Suprapubic skin (tissue), 4 donors: ENCODE data around the gene PHACTR4. TPM values are rescaled to one million over a fixed set of nuclear protein-coding genes. Genes with fewer than 3 reads are reported as not detected.
"Not testable (repeated sequence)": the region's sequence is repeated elsewhere in the genome, so short reads cannot be mapped to it uniquely, and the experiment has no call there.

ENCODE experiments used
- DNase-seq, 2 donors: peaks; one replicate each; pipeline ENCODE4 v3.0.0-alpha.2; 2019; ENCODE audit warnings: low spot score in 2 of 2
- H3K27ac ChIP-seq: fragments of 200-600 bp; sonication (generic); one replicate; pipeline ENCODE4 v1.5.1; 2019
- H3K27me3 ChIP-seq: fragments of 200-600 bp; sonication (generic); one replicate; pipeline ENCODE4 v1.5.1; 2019
- H3K36me3 ChIP-seq: fragments of 200-600 bp; sonication (generic); one replicate; pipeline ENCODE4 v1.5.1; 2019
- H3K4me1 ChIP-seq: fragments of 200-600 bp; sonication (generic); one replicate; pipeline ENCODE4 v1.5.1; 2019
- H3K4me3 ChIP-seq: fragments of 200-600 bp; sonication (generic); one replicate; pipeline ENCODE4 v1.5.1; 2019; ENCODE audit warnings: mild to moderate bottlenecking
- H3K9me3 ChIP-seq: fragments of 200-600 bp; sonication (generic); one replicate; pipeline ENCODE4 v1.5.1; 2019
- CTCF ChIP-seq, 2 donors: fragments of 200-600 bp in 1 of 2; fragments of 450-650 bp in 1 of 2; sonication (generic) in 1 of 2; IDR thresholded peaks; one replicate each; pipeline ENCODE4 v1.5.1; 2016 to 2019; ENCODE audit warnings: antibody characterized with exemption in 2 of 2, mild to moderate bottlenecking in 1 of 2, moderate library complexity in 1 of 2
- EP300 ChIP-seq: sonication (generic); formaldehyde crosslinking; IDR thresholded peaks from one replicate; pipeline ENCODE4 v1.6.1; 2017; ENCODE audit warnings: antibody characterized with exemption
- POLR2A ChIP-seq, 2 donors: fragments of 450-650 bp; IDR thresholded peaks; one replicate each; pipeline ENCODE4 v1.6.1; 2017; ENCODE audit warnings: antibody characterized with exemption in 2 of 2, mild to moderate bottlenecking in 2 of 2, moderate library complexity in 2 of 2
- POLR2AphosphoS5 ChIP-seq, 3 donors: sonication (generic); formaldehyde crosslinking; IDR thresholded peaks; one replicate each; pipeline ENCODE4 v1.6.1; 2017; ENCODE audit warnings: antibody characterized with exemption in 3 of 3
- WGBS: methylation state at CpG from one replicate; pipeline ENCODE4 v1.1.5; 2018; 5-methylcytosine and 5-hydroxymethylcytosine counted together
- total RNA-seq, 4 donors: library from RNA; depleted of rRNA; stranded (reverse); fragments of >200 nt; gene quantifications; one replicate each; pipeline ENCODE4 v1.1.0, GENCODE V29; 2016

PHACTR4 gene
- total RNA-seq, 4 donors from 2014 or later, result 29.0 to 64.2 (median 47.5) TPM

GRCh38 chr1:28457678-28458077 lies 88.1 kb downstream of the PHACTR4 start:
- Histone ChIP-seq H3K9me3 (no peaks in the 10 kb centered on the region), H3K36me3 (peaks cover 27% of the 10 kb centered on the region), H3K4me1 (peaks cover 9% of the 10 kb centered on the region), H3K27ac (no peak overlapping the region), H3K27me3 (no peaks in the 10 kb centered on the region), H3K4me3 (no peak overlapping the region)
- 82% methylated on average over 1 of the region's 1 CpG for WGBS
- DNase-seq, result no peak
- TF ChIP-seq POLR2A (IDR thresholded peaks at IDR 0.05) (no peak), CTCF (IDR thresholded peaks at IDR 0.05) (no peak)

GRCh38 chr1:28458237-28459228 lies 89.0 kb downstream of the PHACTR4 start:
- DNase-seq, result no peak
- TF ChIP-seq CTCF (IDR thresholded peaks at IDR 0.05) (no peak), POLR2AphosphoS5 (IDR thresholded peaks at IDR 0.05) (no peak), POLR2A (IDR thresholded peaks at IDR 0.05) (no peak), EP300 (no peak)
- Histone ChIP-seq H3K36me3 (peaks cover 32% of the 10 kb centered on the region), H3K27me3 (no peaks in the 10 kb centered on the region), H3K4me1 (peaks cover 9% of the 10 kb centered on the region), H3K4me3 (no peak overlapping the region), H3K9me3 (no peaks in the 10 kb centered on the region), H3K27ac (no peak overlapping the region)
- WGBS, result 86% methylated on average over 7 of the region's 7 CpGs

GRCh38 chr1:28466226-28466778 lies 96.8 kb downstream of the PHACTR4 start:
- Histone ChIP-seq H3K9me3 (no peaks in the 10 kb centered on the region), H3K36me3 (peaks cover 47% of the 10 kb centered on the region)
- 91% methylated on average over 3 of the region's 3 CpGs for WGBS

GRCh38 chr1:28470146-28470545 lies 100.6 kb downstream of the PHACTR4 start:
- Histone ChIP-seq H3K27ac (no peak overlapping the region), H3K4me3 (no peak overlapping the region), H3K27me3 (no peaks in the 10 kb centered on the region), H3K4me1 (no peaks in the 10 kb centered on the region), H3K36me3 (peaks cover 52% of the 10 kb centered on the region), H3K9me3 (no peaks in the 10 kb centered on the region)
- 92% methylated on average over 2 of the region's 2 CpGs for WGBS
- TF ChIP-seq POLR2A (IDR thresholded peaks at IDR 0.05), result no peak
- TF ChIP-seq CTCF (IDR thresholded peaks at IDR 0.05), result no peak
- no peak for TF ChIP-seq POLR2AphosphoS5 (IDR thresholded peaks at IDR 0.05)
- no peak for TF ChIP-seq EP300
- no peak for DNase-seq

More at GRCh38 chr1:28466226-28466778, 96.8 kb downstream of the PHACTR4 start:
- no peak for DNase-seq
- Histone ChIP-seq H3K27ac (no peak overlapping the region), H3K4me1 (no peaks in the 10 kb centered on the region), H3K27me3 (no peaks in the 10 kb centered on the region), H3K4me3 (no peak overlapping the region)
- TF ChIP-seq POLR2A (IDR thresholded peaks at IDR 0.05), result no peak
- no peak for TF ChIP-seq EP300

- not testable (repeated sequence) for H3K4me1 ChIP-seq, DNase-seq, H3K4me3 ChIP-seq, H3K27me3 ChIP-seq, H3K9me3 ChIP-seq, H3K27ac ChIP-seq
- peaks cover 85% of the 10 kb centered on the region for H3K36me3 ChIP-seq
- WGBS, result 91% methylated on average over 13 of the region's 13 CpGs
Measured at GRCh38 chr1:28479497-28479896, 110.0 kb downstream of the PHACTR4 start.

GRCh38 chr1:28480308-28480707 lies 110.8 kb downstream of the PHACTR4 start:
- no peak for DNase-seq

More at GRCh38 chr1:28480308-28480707, 110.8 kb downstream of the PHACTR4 start:
- no peak for TF ChIP-seq EP300
- TF ChIP-seq CTCF (IDR thresholded peaks at IDR 0.05), result no peak
- no peak for TF ChIP-seq POLR2A (IDR thresholded peaks at IDR 0.05)
- TF ChIP-seq POLR2AphosphoS5 (IDR thresholded peaks at IDR 0.05), result no peak
- Histone ChIP-seq H3K9me3 (no peaks in the 10 kb centered on the region), H3K36me3 (peaks cover 85% of the 10 kb centered on the region), H3K27ac (no peak overlapping the region), H3K4me3 (no peak overlapping the region), H3K4me1 (no peaks in the 10 kb centered on the region), H3K27me3 (no peaks in the 10 kb centered on the region)
- WGBS, result 88% methylated on average over 5 of the region's 5 CpGs
